Measurements from ENCODE around the gene CPNE8. TPM values are rescaled to one million over a fixed set of nuclear protein-coding genes. Genes with fewer than 3 reads are reported as not detected.

Gene CPNE8
- total RNA-seq, 2 experiments from 2014 or later = 1.4 to 1.7 TPM

GRCh38 chr12:38809832-38810231 is 95.6 kb downstream of the CPNE8 start:
- Mint-ChIP-seq H3K4me1 (ENCODE audit: low read depth) (no peaks in the 10 kb centered on the region), H3K27ac (no peak overlapping the region), H3K9me3 (peaks cover 10% of the 10 kb centered on the region), H3K4me3 (no peak overlapping the region), H3K27me3 (no peaks in the 10 kb centered on the region), H3K36me3 (ENCODE audit: low read depth) (peaks cover 4% of the 10 kb centered on the region)
- ChIA-PET POLR2A (no interaction called here), CTCF (no interaction called here)
- no peak for DNase-seq
- intact Hi-C loops (cut with micrococcal nuclease) = no loop called here
- no peak for ATAC-seq
- TF ChIP-seq, protein P1, sequence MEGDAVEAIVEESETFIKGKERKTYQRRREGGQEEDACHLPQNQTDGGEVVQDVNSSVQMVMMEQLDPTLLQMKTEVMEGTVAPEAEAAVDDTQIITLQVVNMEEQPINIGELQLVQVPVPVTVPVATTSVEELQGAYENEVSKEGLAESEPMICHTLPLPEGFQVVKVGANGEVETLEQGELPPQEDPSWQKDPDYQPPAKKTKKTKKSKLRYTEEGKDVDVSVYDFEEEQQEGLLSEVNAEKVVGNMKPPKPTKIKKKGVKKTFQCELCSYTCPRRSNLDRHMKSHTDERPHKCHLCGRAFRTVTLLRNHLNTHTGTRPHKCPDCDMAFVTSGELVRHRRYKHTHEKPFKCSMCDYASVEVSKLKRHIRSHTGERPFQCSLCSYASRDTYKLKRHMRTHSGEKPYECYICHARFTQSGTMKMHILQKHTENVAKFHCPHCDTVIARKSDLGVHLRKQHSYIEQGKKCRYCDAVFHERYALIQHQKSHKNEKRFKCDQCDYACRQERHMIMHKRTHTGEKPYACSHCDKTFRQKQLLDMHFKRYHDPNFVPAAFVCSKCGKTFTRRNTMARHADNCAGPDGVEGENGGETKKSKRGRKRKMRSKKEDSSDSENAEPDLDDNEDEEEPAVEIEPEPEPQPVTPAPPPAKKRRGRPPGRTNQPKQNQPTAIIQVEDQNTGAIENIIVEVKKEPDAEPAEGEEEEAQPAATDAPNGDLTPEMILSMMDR (IDR thresholded peaks at IDR 0.05) = no peak

- no peaks in the 10 kb centered on the region for H3K27me3 Mint-ChIP-seq
- TF ChIP-seq, protein P1 (IDR thresholded peaks at IDR 0.05) = no peak
- H3K27ac Mint-ChIP-seq = no peak overlapping the region
- peaks cover 25% of the 10 kb centered on the region for H3K9me3 Mint-ChIP-seq
- ChIA-PET POLR2A (no interaction called here), CTCF (no interaction called here)
- intact Hi-C loops (cut with micrococcal nuclease) = no loop called here
- H3K36me3 Mint-ChIP-seq (ENCODE audit: low read depth) = peaks cover 2% of the 10 kb centered on the region
- no peaks in the 10 kb centered on the region for H3K4me1 Mint-ChIP-seq (ENCODE audit: low read depth)
- no peak overlapping the region for H3K4me3 Mint-ChIP-seq
- ATAC-seq = no peak
- no peak for DNase-seq
Observed at GRCh38 chr12:38788106-38788505, 117.3 kb downstream of the CPNE8 start.

GRCh38 chr12:38785381-38785780 is 120.0 kb downstream of the CPNE8 start:
- no peaks in the 10 kb centered on the region for H3K4me1 Mint-ChIP-seq (ENCODE audit: low read depth)
- intact Hi-C loops (cut with micrococcal nuclease) = no loop called here
- no peak for DNase-seq
- H3K4me3 Mint-ChIP-seq = no peak overlapping the region
- POLR2A ChIA-PET = no interaction called here
- no peaks in the 10 kb centered on the region for H3K27me3 Mint-ChIP-seq
- peaks cover 2% of the 10 kb centered on the region for H3K36me3 Mint-ChIP-seq (ENCODE audit: low read depth)
- TF ChIP-seq, protein P1 (IDR thresholded peaks at IDR 0.05) = no peak
- H3K27ac Mint-ChIP-seq = no peak overlapping the region
- CTCF ChIA-PET = no interaction called here
- peaks cover 20% of the 10 kb centered on the region for H3K9me3 Mint-ChIP-seq
- ATAC-seq = no peak

DNA sequence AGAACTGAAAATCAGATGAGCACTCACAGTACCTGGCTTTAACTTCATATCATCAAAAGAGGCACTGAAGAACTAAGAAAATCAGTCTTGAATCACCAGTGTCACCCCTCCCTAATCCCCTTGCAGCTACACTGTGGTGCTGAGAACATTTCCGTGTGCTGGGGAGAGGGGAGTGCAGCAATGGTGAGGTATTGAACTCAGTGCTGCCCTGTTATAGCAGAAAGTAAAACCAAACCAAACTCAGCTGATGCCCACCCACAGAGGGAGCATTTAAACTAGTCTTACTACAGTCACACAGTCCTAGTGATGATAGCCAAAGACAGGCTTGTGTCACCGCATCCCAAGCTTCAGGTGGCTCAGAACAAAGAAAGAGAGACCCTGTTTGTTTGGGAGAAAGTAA is 122.1 kb downstream of the CPNE8 start:
- Mint-ChIP-seq H3K36me3 (ENCODE audit: low read depth) (peaks cover 2% of the 10 kb centered on the region), H3K4me3 (no peak overlapping the region), H3K27ac (no peak overlapping the region), H3K27me3 (no peaks in the 10 kb centered on the region), H3K9me3 (peaks cover 16% of the 10 kb centered on the region), H3K4me1 (ENCODE audit: low read depth) (no peaks in the 10 kb centered on the region)
- intact Hi-C loops (cut with micrococcal nuclease) = no loop called here
- TF ChIP-seq, protein P1 (IDR thresholded peaks at IDR 0.05) = no peak
- CTCF ChIA-PET = no interaction called here
- POLR2A ChIA-PET = no interaction called here
- DNase-seq (no peak), ATAC-seq (no peak)

DNA sequence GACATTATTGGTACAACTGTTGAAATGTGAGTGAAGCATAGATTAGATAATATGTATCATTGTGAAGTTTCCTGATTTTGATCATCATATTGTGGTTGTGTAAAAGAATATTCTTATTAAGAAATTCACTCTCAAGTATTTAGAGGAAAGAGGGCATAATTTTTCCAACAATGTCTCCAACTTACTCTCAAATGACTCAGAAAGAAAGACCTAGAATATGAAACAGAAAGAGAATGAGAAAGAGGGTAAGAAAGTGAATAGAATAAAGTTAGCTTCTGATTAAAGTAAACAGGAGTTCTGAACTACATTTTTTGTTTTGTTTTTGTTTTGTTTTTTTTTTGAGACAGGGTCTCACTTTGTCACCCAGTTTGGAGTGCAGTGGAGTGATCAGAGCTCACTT is 123.0 kb downstream of the CPNE8 start:
- no peak for DNase-seq
- peaks cover 12% of the 10 kb centered on the region for H3K9me3 Mint-ChIP-seq
- POLR2A ChIA-PET = no interaction called here
- TF ChIP-seq, protein P1 (IDR thresholded peaks at IDR 0.05) = no peak
- CTCF ChIA-PET = no interaction called here
- H3K4me1 Mint-ChIP-seq (ENCODE audit: low read depth) = no peaks in the 10 kb centered on the region
- no peak overlapping the region for H3K4me3 Mint-ChIP-seq
- intact Hi-C loops (cut with micrococcal nuclease) = no loop called here
- ATAC-seq = no peak
- H3K27me3 Mint-ChIP-seq = no peaks in the 10 kb centered on the region
- H3K27ac Mint-ChIP-seq = no peak overlapping the region
- H3K36me3 Mint-ChIP-seq (ENCODE audit: low read depth) = no peaks in the 10 kb centered on the region

All from activated CD8-positive, alpha-beta T cell treated with anti-CD3 and anti-CD28 coated beads for 36 hours (primary cell).